Small intestine (tissue), 7 donors: ENCODE results near the gene PTCH2. TPM values are rescaled to one million over a fixed set of nuclear protein-coding genes. Genes with fewer than 3 reads are reported as not detected.
"Not testable (repeated sequence)": the region's sequence is repeated elsewhere in the genome, so short reads cannot be mapped to it uniquely, and the experiment has no call there.

Experiments
- DNase-seq, 2 donors: peaks; one replicate each; pipeline versions ENCODE4 v3.0.0 to v3.0.0-alpha.2; 2013
- FAIRE-seq: peaks from 2 replicates; lab custom pipeline; 2012; peaks lifted over from hg19 to GRCh38; lab: Jason Lieb, UNC
- H3K27ac ChIP-seq, 3 donors: one replicate each; pipeline ENCODE4 v1.5.1; 2013; ENCODE audit warnings: low read length in 2 of 3, mild to moderate bottlenecking in 2 of 3, control low read depth in 1 of 3, inconsistent platforms in 1 of 3, low read depth in 1 of 3, moderate library complexity in 1 of 3
- H3K27me3 ChIP-seq, 3 donors: one replicate each; pipeline ENCODE4 v1.6.1; 2013; ENCODE audit warnings: low read length in 3 of 3, inconsistent platforms in 1 of 3; ENCODE audit not compliant: control insufficient read depth in 3 of 3, insufficient read depth in 3 of 3
- H3K36me3 ChIP-seq, 3 donors: one replicate each; pipeline ENCODE4 v1.6.1; 2013; ENCODE audit warnings: low read length in 3 of 3, inconsistent platforms in 1 of 3, low read depth in 1 of 3, mild to moderate bottlenecking in 1 of 3, moderate library complexity in 1 of 3; ENCODE audit not compliant: control insufficient read depth in 3 of 3, insufficient read depth in 2 of 3
- H3K4me1 ChIP-seq, 3 donors: one replicate each; pipeline ENCODE4 v1.6.1; 2013; ENCODE audit warnings: low read length in 2 of 3, inconsistent platforms in 1 of 3, low read depth in 1 of 3, mild to moderate bottlenecking in 1 of 3, moderate library complexity in 1 of 3; ENCODE audit not compliant: control insufficient read depth in 3 of 3, insufficient read depth in 2 of 3
- H3K4me3 ChIP-seq, 3 donors: one replicate each; pipeline ENCODE4 v1.5.1; 2013; ENCODE audit warnings: low read length in 3 of 3, control low read depth in 1 of 3, inconsistent platforms in 1 of 3, low read depth in 1 of 3, mild to moderate bottlenecking in 1 of 3, moderate library complexity in 1 of 3
- H3K9me3 ChIP-seq, 2 donors: one replicate each; pipeline ENCODE4 v1.6.1; 2013; ENCODE audit warnings: low read depth in 1 of 2, low read length in 1 of 2; ENCODE audit not compliant: control insufficient read depth in 2 of 2, insufficient read depth in 1 of 2
- WGBS, 3 donors: extraction: QIAGEN DNeasy Blood & Tissue Kit; methylation state at CpG; one replicate each; pipeline ENCODE4 v1.1.7; 2013; 5-methylcytosine and 5-hydroxymethylcytosine counted together
- polyA plus RNA-seq, 4 donors: library from polyadenylated mRNA; stranded (reverse) in 3 of 4; unstranded in 1 of 4; fragments of 200-250 nt in 3 of 4; fragments of 120-200 nt in 1 of 4; gene quantifications; one replicate each; pipeline versions ENCODE4 v1.2.1 to v1.2.3, GENCODE V29; 2013
- donor health status: healthy with polysubstance abuse.
- donor health status: control.
- donor health status: control.
- donor health status: Bipolar disorder and iron deficiency.
- donor health status: healthy.

PTCH2 gene
- polyA plus RNA-seq, 4 donors, result 0.27 to 3.2 (median 0.36) TPM

GRCh38 chr1:44849575-44850132, 6.6 kb upstream of the PTCH2 start:
- Histone ChIP-seq H3K4me3 (no peak overlapping the region), H3K27me3 (no peaks in the 10 kb centered on the region), H3K27ac (no peak overlapping the region), H3K36me3 (peaks cover 0 to 16% (median 0%) of the 10 kb centered on the region in 3 donors), H3K9me3 (no peaks in the 10 kb centered on the region), H3K4me1 (no peaks in the 10 kb centered on the region)
- 70 to 87% (median 84%) methylated on average over 2 of the region's 2 CpGs for WGBS, 3 donors
- no peak for DNase-seq
- FAIRE-seq, result no peak

GRCh38 chr1:44848456-44849181, 5.6 kb upstream of the PTCH2 start:
- Histone ChIP-seq H3K27me3 (no peaks in the 10 kb centered on the region), H3K4me1 (no peaks in the 10 kb centered on the region), H3K27ac (no peak overlapping the region), H3K9me3 (no peaks in the 10 kb centered on the region), H3K4me3 (no peak overlapping the region), H3K36me3 (peaks cover 0 to 16% (median 0%) of the 10 kb centered on the region in 3 donors)
- WGBS, 3 donors, result 74 to 78% (median 74%) methylated on average over 7 of the region's 7 CpGs
- FAIRE-seq (no peak), DNase-seq (no peak)

GRCh38 chr1:44847845-44848244, 4.8 kb upstream of the PTCH2 start:
- no peak for DNase-seq
- peaks cover 0 to 16% (median 0%) of the 10 kb centered on the region in 3 donors for H3K36me3 ChIP-seq
- 62 to 100% (median 100%) methylated on average over 1 of the region's 1 CpG for whole genome bisulfite sequencing, 3 donors
- H3K9me3 ChIP-seq, result no peaks in the 10 kb centered on the region
- FAIRE-seq, result no peak
- no peak overlapping the region for H3K27ac ChIP-seq
- H3K27me3 ChIP-seq, result no peaks in the 10 kb centered on the region
- peaks cover 0 to under 1% (median 0%) of the 10 kb centered on the region in 3 donors for H3K4me1 ChIP-seq
- no peak overlapping the region for H3K4me3 ChIP-seq

- Histone ChIP-seq H3K36me3 (peaks cover 0 to 14% (median 0%) of the 10 kb centered on the region in 3 donors), H3K27me3 (peaks cover 0 to 3% (median 0%) of the 10 kb centered on the region in 3 donors), H3K4me3 (no peak overlapping the region), H3K4me1 (peaks cover 0 to 4% (median 0%) of the 10 kb centered on the region in 3 donors), H3K27ac (no peak overlapping the region), H3K9me3 (no peaks in the 10 kb centered on the region)
- 88 to 100% (median 93%) methylated on average over 1 of the region's 1 CpG for WGBS, 3 donors
- FAIRE-seq (no peak), DNase-seq (no peak)
Measured at GRCh38 chr1:44846985-44847384, 3.9 kb upstream of the PTCH2 start.

- Histone ChIP-seq H3K36me3 (peaks cover 0 to 5% (median 0%) of the 10 kb centered on the region in 3 donors), H3K9me3 (no peaks in the 10 kb centered on the region), H3K4me3 (peak overlapping the region in 2 of 3 donors; percentile 46 to 71), H3K4me1 (peaks cover 0 to 4% (median 0%) of the 10 kb centered on the region in 3 donors), H3K27ac (no peak overlapping the region), H3K27me3 (peaks cover 0 to 3% (median 0%) of the 10 kb centered on the region in 3 donors)
- FAIRE-seq (no peak), DNase-seq (no peak)
- 38 to 60% (median 55%) methylated on average over 16 of the region's 16 CpGs for WGBS, 3 donors
Measured at GRCh38 chr1:44842486-44842861, 579 bp downstream of the PTCH2 start.

- DNase-seq (no peak), FAIRE-seq (no peak)
- Histone ChIP-seq H3K4me3 (no peak overlapping the region), H3K4me1 (peaks cover 0 to 7% (median 0%) of the 10 kb centered on the region in 3 donors), H3K9me3 (no peaks in the 10 kb centered on the region), H3K36me3 (peaks cover 0 to 2% (median 0%) of the 10 kb centered on the region in 3 donors), H3K27ac (no peak overlapping the region), H3K27me3 (peaks cover 0 to 3% (median 0%) of the 10 kb centered on the region in 3 donors)
- 70 to 76% (median 70%) methylated on average over 4 of the region's 4 CpGs for WGBS, 3 donors
Measured at GRCh38 chr1:44839576-44839975, 3.5 kb downstream of the PTCH2 start.

- not testable (repeated sequence) for DNase-seq, H3K4me1 ChIP-seq, H3K4me3 ChIP-seq, H3K27me3 ChIP-seq, FAIRE-seq, H3K9me3 ChIP-seq, H3K36me3 ChIP-seq, H3K27ac ChIP-seq
- 86 to 89% (median 88%) methylated on average over 11 of the region's 11 CpGs for WGBS, 3 donors
Measured at GRCh38 chr1:44838294-44838693, 4.8 kb downstream of the PTCH2 start.

- WGBS, 3 donors, result 65 to 67% (median 65%) methylated on average over 23 of the region's 23 CpGs
- Histone ChIP-seq H3K9me3 (no peaks in the 10 kb centered on the region), H3K27me3 (no peaks in the 10 kb centered on the region), H3K27ac (no peak overlapping the region), H3K36me3 (peaks cover 0 to 12% (median 0%) of the 10 kb centered on the region in 3 donors), H3K4me3 (no peak overlapping the region), H3K4me1 (peaks cover 0 to 17% (median 0%) of the 10 kb centered on the region in 3 donors)
- FAIRE-seq, result no peak
- DNase-seq, result peak; percentile 78 to 90
Measured at GRCh38 chr1:44835738-44836675, 7.0 kb downstream of the PTCH2 start.
